Subcutaneous abdominal adipose tissue (tissue), 5 donors: ENCODE results near the gene ANKS4B.
"Not testable (repeated sequence)": the region's sequence is repeated elsewhere in the genome, so short reads cannot be mapped to it uniquely, and the experiment has no call there.

Experiments
- H3K27ac ChIP-seq: one replicate; pipeline ENCODE4 v1.7.0; 2013; ENCODE audit warnings: low read depth, mild to moderate bottlenecking, inconsistent platforms, low read length, moderate library complexity
- H3K27me3 ChIP-seq, 5 donors: one replicate each; pipeline ENCODE4 v1.7.0; 2013; ENCODE audit warnings: low read length in 5 of 5, inconsistent platforms in 1 of 5; ENCODE audit not compliant: control insufficient read depth in 5 of 5, insufficient read depth in 4 of 5
- H3K36me3 ChIP-seq, 5 donors: one replicate each; pipeline ENCODE4 v1.7.0; 2013; ENCODE audit warnings: low read length in 5 of 5; ENCODE audit not compliant: control insufficient read depth in 5 of 5, insufficient read depth in 5 of 5
- H3K4me1 ChIP-seq, 5 donors: one replicate each; pipeline ENCODE4 v1.7.0; 2013; ENCODE audit warnings: low read length in 5 of 5, mild to moderate bottlenecking in 3 of 5, moderate library complexity in 1 of 5; ENCODE audit not compliant: control insufficient read depth in 5 of 5, insufficient read depth in 5 of 5
- H3K4me3 ChIP-seq, 5 donors: one replicate each; pipeline ENCODE4 v1.7.0; 2013; ENCODE audit warnings: low read length in 5 of 5, low read depth in 1 of 5
- H3K9ac ChIP-seq, 5 donors: one replicate each; pipeline ENCODE4 v1.7.0; 2013; ENCODE audit warnings: low read length in 5 of 5, mild to moderate bottlenecking in 4 of 5, moderate library complexity in 3 of 5
- H3K9me3 ChIP-seq, 5 donors: one replicate each; pipeline ENCODE4 v1.7.0; 2013; ENCODE audit warnings: low read length in 5 of 5; ENCODE audit not compliant: control insufficient read depth in 5 of 5
- donor health status: healthy.
- donor health status: healthy.
- donor health status: healthy.
- donor health status: healthy.
- donor health status: healthy.

ANKS4B gene

GRCh38 chr16:21260870-21261791 lies 27.6 kb downstream of the ANKS4B start:
- Histone ChIP-seq H3K4me1 (no peaks in the 10 kb centered on the region), H3K27me3 (peaks cover 0 to 4% (median 0%) of the 10 kb centered on the region in 5 donors), H3K36me3 (no peaks in the 10 kb centered on the region), H3K9me3 (no peaks in the 10 kb centered on the region), H3K9ac (no peak overlapping the region), H3K27ac (no peak overlapping the region), H3K4me3 (no peak overlapping the region)

DNA sequence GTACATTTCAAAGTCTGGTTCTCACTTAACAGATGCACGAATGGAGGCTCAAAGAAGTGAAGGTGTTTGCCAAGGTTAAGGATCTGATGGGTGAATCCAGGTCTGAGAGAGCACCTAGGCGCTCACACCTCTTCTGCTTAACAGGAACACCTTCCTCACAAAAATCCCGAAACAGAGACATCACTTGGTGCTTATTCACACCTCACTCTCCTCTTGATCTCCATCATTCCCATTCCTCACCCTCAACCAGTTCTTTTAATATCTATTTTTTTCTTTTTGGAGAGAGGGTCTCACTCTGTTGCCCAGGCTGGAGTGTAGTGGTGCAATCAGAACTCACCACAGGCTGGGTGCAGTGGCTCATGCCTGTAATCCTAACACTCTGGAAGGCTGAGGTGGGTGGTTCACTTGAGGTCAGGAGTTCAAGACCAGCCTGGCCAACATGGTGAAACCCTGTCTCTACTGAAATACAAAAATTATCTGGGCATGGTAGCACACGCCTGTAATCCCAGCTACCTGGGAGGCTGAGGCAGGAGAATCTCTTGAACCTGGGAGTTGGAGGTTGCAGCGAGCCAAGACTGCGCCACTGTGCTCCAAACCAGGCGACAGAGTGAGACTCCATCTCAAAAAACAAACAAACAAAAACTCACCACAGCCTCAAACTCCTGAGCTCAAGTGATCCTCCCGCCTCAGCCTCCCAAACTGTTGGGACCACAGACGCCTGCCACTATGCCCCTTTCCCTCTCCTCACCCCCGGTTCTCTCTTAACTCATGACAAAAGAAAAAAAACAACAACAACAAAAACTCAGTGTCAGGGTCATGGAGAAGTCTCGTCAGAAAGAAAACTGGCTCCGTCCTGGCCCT lies 29.5 kb downstream of the ANKS4B start:
- no peak overlapping the region for H3K27ac ChIP-seq
- H3K4me1 ChIP-seq, result no peaks in the 10 kb centered on the region
- no peaks in the 10 kb centered on the region for H3K27me3 ChIP-seq
- no peaks in the 10 kb centered on the region for H3K36me3 ChIP-seq
- no peak overlapping the region for H3K4me3 ChIP-seq
- H3K9ac ChIP-seq, result no peak overlapping the region
- no peaks in the 10 kb centered on the region for H3K9me3 ChIP-seq

DNA sequence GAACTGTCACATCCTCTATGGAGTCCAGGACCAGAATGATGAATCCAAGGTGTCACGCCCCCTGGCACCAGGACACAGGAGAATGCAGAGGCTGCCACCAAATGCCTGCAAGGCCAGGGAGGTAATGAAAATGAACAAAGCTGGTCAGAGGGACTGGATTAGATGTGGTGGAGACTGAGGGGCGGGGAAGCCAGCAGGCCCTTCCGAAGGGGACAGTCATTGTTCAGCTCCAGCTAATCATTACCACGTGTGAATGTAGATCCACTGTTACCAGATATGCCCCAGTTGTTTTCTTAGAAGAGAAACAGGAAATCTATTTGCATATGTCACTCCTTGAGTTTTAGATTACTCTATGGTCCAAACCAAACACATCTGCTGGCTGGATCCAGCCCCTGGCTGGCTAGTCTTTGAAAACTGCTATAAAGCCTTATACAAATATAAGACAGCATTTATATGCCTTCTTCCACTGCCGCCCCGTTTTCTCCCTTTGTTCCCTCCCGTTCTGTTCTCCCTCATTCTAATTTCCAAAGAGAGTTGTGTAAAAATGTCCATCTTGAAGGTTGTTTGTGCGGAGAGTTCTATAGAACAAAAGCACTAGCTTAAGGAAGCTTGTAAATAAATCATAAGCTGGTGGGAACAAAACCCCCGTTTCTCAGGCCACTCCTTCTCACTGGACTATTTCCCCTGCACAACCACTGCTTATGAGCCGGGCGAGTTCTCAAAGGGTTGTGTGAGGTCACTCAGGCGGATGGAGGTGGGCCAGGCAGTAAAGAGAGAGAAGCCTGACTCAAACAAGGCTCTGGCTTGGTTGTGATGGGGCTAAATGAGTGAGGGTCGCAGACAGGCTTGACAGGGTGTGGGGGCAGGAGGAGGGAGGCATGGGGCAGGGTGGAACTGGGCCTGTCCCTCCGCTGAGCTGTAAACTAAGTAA lies 30.4 kb downstream of the ANKS4B start:
- H3K4me1 ChIP-seq, result no peaks in the 10 kb centered on the region

DNA sequence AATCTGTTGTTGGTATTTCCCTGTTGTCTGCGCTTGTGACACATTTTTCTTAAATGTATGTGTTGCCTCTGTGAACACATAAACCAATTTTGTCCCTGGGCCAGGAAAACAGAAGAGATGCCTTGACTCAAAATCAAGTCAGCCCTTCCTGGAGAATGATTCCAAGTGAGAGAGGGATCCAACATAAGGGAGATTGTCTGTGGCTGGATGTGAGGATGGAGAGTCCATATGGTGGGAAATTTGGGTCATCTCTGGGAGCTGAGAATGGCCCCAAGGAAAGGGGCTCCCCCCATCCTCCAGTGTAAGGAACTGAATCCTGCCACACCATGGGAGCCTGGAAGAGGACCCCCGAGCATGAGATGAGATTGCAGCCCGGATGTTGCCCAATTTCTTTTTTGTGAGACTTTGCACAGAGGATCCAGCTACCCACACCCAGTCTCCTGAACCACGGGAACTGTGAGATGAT lies 31.1 kb downstream of the ANKS4B start:
- Histone ChIP-seq H3K27ac (no peak overlapping the region), H3K27me3 (no peaks in the 10 kb centered on the region), H3K4me1 (no peaks in the 10 kb centered on the region), H3K4me3 (no peak overlapping the region), H3K36me3 (no peaks in the 10 kb centered on the region), H3K9ac (no peak overlapping the region), H3K9me3 (no peaks in the 10 kb centered on the region)

More for the DNA sequence above, 30.4 kb downstream of the ANKS4B start:
- H3K36me3 ChIP-seq, result no peaks in the 10 kb centered on the region
- no peak overlapping the region for H3K9ac ChIP-seq
- no peak overlapping the region for H3K27ac ChIP-seq
- no peaks in the 10 kb centered on the region for H3K27me3 ChIP-seq
- no peak overlapping the region for H3K4me3 ChIP-seq
- no peaks in the 10 kb centered on the region for H3K9me3 ChIP-seq

DNA sequence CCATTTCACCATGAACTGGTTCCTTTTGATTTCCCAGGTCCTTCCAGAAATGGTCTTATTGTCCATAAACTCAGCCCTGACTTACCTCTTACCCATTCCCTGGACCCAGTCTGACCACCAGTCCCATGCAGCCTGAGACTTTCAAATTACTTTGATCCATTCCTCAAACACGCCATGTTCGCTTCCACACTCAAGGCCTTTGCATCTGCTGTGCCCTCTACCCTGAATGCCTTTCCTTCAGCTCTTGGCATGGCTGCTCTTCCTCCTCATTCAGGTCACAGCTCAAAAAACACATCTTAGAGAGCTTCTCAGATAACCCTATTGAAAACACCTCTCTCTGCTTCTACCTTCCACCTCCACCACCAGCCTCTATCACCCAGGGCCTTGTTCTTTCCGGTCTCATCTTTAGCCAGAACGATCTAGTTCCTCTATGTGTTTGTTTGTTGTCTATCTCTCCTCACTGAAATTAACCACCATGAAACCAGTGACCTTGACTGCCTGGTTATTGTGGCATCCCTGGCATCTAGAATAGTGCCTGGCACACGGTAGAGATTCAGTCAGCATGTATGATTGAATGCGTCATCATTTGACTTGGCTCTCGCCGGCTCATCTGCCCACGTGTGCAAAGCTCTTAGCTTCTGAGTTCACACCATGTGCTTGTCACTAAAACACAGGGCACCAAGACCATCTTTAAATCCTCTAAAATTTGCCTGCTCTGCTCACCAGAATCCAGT lies 31.8 kb downstream of the ANKS4B start:
- no peak overlapping the region for H3K9ac ChIP-seq
- no peak overlapping the region for H3K4me3 ChIP-seq
- no peaks in the 10 kb centered on the region for H3K4me1 ChIP-seq
- no peaks in the 10 kb centered on the region for H3K36me3 ChIP-seq
- no peaks in the 10 kb centered on the region for H3K27me3 ChIP-seq
- H3K27ac ChIP-seq, result no peak overlapping the region
- H3K9me3 ChIP-seq, result no peaks in the 10 kb centered on the region

DNA sequence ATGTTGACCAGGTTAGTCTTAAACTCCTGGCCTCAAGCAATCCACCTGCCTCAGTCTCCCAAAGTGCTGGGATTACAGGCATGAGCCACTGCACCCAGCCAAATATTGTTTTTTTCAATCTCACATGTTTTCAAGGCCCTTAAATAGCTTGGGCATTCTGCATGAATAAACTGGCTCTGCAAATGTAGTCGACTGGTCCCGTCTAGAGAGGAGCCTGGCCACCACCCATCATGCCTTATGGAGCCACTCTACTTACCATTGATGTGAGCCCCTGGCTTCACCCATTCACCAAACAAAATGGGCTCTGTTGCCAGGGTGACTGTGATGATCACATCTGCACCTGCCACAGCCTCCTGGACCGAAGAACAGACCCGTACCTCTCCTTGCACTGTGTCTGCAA lies 33.8 kb downstream of the ANKS4B start:
- H3K27ac ChIP-seq, result no peak overlapping the region

GRCh38 chr16:21268236-21268635 lies 34.7 kb downstream of the ANKS4B start:
- Histone ChIP-seq H3K27ac (no peak overlapping the region), H3K9ac (no peak overlapping the region), H3K27me3 (peaks cover 0 to 2% (median 0%) of the 10 kb centered on the region in 5 donors), H3K9me3 (no peaks in the 10 kb centered on the region), H3K36me3 (no peaks in the 10 kb centered on the region), H3K4me1 (no peaks in the 10 kb centered on the region), H3K4me3 (no peak overlapping the region)

More for the DNA sequence above, 33.8 kb downstream of the ANKS4B start:
- Histone ChIP-seq H3K9me3 (no peaks in the 10 kb centered on the region), H3K36me3 (no peaks in the 10 kb centered on the region), H3K4me1 (no peaks in the 10 kb centered on the region), H3K9ac (no peak overlapping the region), H3K4me3 (no peak overlapping the region), H3K27me3 (peaks cover 0 to 2% (median 0%) of the 10 kb centered on the region in 5 donors)

DNA sequence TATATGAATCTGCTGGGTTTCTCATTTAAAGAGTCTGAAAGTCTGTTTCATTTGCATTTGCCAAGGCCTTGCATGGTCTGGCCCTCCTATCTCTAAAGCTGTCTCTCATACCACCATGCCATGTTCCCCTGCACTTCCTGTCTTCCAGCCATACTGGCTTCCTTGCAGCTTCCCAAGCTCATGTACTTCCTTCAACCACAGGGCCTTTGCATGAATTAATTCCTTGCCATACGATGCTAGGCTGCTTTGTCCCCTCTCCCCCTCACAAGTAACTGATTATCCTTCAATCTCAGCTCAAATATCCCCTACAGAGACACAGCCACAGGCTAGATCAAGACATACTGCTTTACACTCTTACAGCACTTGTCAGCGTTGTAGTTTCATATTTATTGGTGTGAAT lies 38.8 kb downstream of the ANKS4B start:
- Histone ChIP-seq H3K9me3 (no peaks in the 10 kb centered on the region), H3K27ac (no peak overlapping the region), H3K27me3 (peaks cover 5 to 15% (median 11%) of the 10 kb centered on the region in 5 donors), H3K4me1 (no peaks in the 10 kb centered on the region), H3K36me3 (no peaks in the 10 kb centered on the region), H3K9ac (no peak overlapping the region), H3K4me3 (no peak overlapping the region)

GRCh38 chr16:21272763-21273162 lies 39.3 kb downstream of the ANKS4B start:
- H3K9ac ChIP-seq, H3K4me1 ChIP-seq, H3K9me3 ChIP-seq, H3K4me3 ChIP-seq, H3K27ac ChIP-seq, H3K36me3 ChIP-seq: not testable (repeated sequence)
- peaks cover 10 to 20% (median 16%) of the 10 kb centered on the region in 5 donors for H3K27me3 ChIP-seq
